IMR-90 (cell line): ENCODE measurements around the gene CRYBG2. TPM values are rescaled to one million over a fixed set of nuclear protein-coding genes. Genes with fewer than 3 reads are reported as not detected.

ENCODE experiments used
- ATAC-seq: fragments of 200-7000 bp; cut with Tn5 transposase; 2 replicates; pipeline ENCODE4 v1.9.1; 2020; ENCODE audit warnings: low read depth, mild to moderate bottlenecking, moderate library complexity
- BruUV-seq: library from RNA; stranded (reverse); fragments of 400-500 nt; replicated peaks from 2 replicates; lab custom pipeline; 2021; lab: Mats Ljungman, UMichigan
- CTCF ChIA-PET: fragments of 300-600 bp; formaldehyde crosslinking; extraction: SDS; loops from one replicate; lab custom pipeline; 2021; ENCODE audit warnings: antibody characterized with exemption; lab: Yijun Ruan, JAX
- POLR2A ChIA-PET: fragments of 300-600 bp; sonication (Branson Sonifier 250); formaldehyde crosslinking; loops from one replicate; lab custom pipeline; 2022; ENCODE audit warnings: antibody characterized with exemption; ENCODE audit not compliant: unreplicated experiment; lab: Charles Lee
- DNase-seq: peaks from one replicate; pipeline ENCODE4 v3.0.0; 2013
- H2AFZ ChIP-seq: replicated peaks from 2 replicates; pipeline ENCODE3; 2013; ENCODE audit warnings: low read length, mild to moderate bottlenecking; ENCODE audit not compliant: poor library complexity
- H2AK5ac ChIP-seq: 2 replicates; pipeline ENCODE4 v1.6.1; 2013; ENCODE audit warnings: low read depth, low read length, inconsistent platforms
- H2AK9ac ChIP-seq: replicated peaks from 2 replicates; pipeline ENCODE3; 2013; ENCODE audit warnings: mild to moderate bottlenecking, low read depth, low read length, moderate library complexity; ENCODE audit not compliant: poor library complexity
- H2BK120ac ChIP-seq: 2 replicates; pipeline ENCODE4 v1.6.1; 2013; ENCODE audit warnings: low read depth, low read length, inconsistent platforms
- H2BK15ac ChIP-seq: 3 replicates; pipeline ENCODE4 v1.6.1; 2013; ENCODE audit warnings: low read depth, low read length, inconsistent platforms
- H2BK20ac ChIP-seq: 2 replicates; pipeline ENCODE4 v1.6.1; 2013; ENCODE audit warnings: low read depth, mild to moderate bottlenecking, inconsistent platforms, low read length, moderate library complexity
- H2BK5ac ChIP-seq: 2 replicates; pipeline ENCODE4 v1.6.1; 2013; ENCODE audit warnings: mild to moderate bottlenecking, low read depth, low read length, inconsistent platforms; ENCODE audit not compliant: poor library complexity, severe bottlenecking
- H3K14ac ChIP-seq: replicated peaks from 2 replicates; pipeline ENCODE4 v1.6.1; 2013; ENCODE audit warnings: low read depth, low read length, inconsistent platforms
- H3K18ac ChIP-seq: 2 replicates; pipeline ENCODE4 v1.6.1; 2013; ENCODE audit warnings: low read depth, low read length, control low read depth
- H3K23ac ChIP-seq: 2 replicates; pipeline ENCODE4 v1.6.1; 2013; ENCODE audit warnings: low read depth, low read length, inconsistent platforms
- H3K27ac ChIP-seq: 2 replicates; pipeline ENCODE4 v1.5.1; 2013; ENCODE audit warnings: mild to moderate bottlenecking, control low read depth, low read length; ENCODE audit not compliant: insufficient read depth
- H3K27me3 ChIP-seq: 2 replicates; pipeline ENCODE4 v1.6.1; 2013; ENCODE audit warnings: low read length; ENCODE audit not compliant: control insufficient read depth, insufficient read depth
- H3K36me3 ChIP-seq: 2 replicates; pipeline ENCODE4 v1.6.1; 2013; ENCODE audit warnings: low read length, mixed read lengths; ENCODE audit not compliant: control insufficient read depth, insufficient read depth
- H3K4ac ChIP-seq: 2 replicates; pipeline ENCODE4 v1.6.1; 2013; ENCODE audit warnings: low read depth, low read length, inconsistent platforms
- H3K4me1 ChIP-seq: 2 replicates; pipeline ENCODE4 v1.6.1; 2013; ENCODE audit warnings: low read length, mixed read lengths; ENCODE audit not compliant: control insufficient read depth, insufficient read depth
- H3K4me2 ChIP-seq: 2 replicates; pipeline ENCODE4 v1.6.1; 2013; ENCODE audit warnings: low read depth, mild to moderate bottlenecking, control low read depth, low read length, moderate library complexity
- H3K4me3 ChIP-seq: 2 replicates; pipeline ENCODE4 v1.5.1; 2013; ENCODE audit warnings: low read depth, mild to moderate bottlenecking, control low read depth, low read length, moderate library complexity; ENCODE audit not compliant: insufficient read depth
- H3K56ac ChIP-seq: 2 replicates; pipeline ENCODE4 v1.6.1; 2013; ENCODE audit warnings: low read length, inconsistent platforms; ENCODE audit not compliant: insufficient read depth; ENCODE audit errors: extremely low read depth
- H3K79me1 ChIP-seq, 2 experiments: 2 replicates each; pipeline ENCODE4 v1.6.1; 2013; ENCODE audit warnings: low read length in 2 of 2, inconsistent platforms in 1 of 2, low read depth in 1 of 2
- H3K9ac ChIP-seq: 2 replicates; pipeline ENCODE4 v1.6.1; 2013; ENCODE audit warnings: low read depth, low read length, control low read depth
- H3K9me1 ChIP-seq: 2 replicates; pipeline ENCODE4 v1.6.1; 2013; ENCODE audit warnings: low read length, inconsistent platforms; ENCODE audit not compliant: insufficient read depth
- H3K9me3 ChIP-seq: 2 replicates; pipeline ENCODE4 v1.6.1; 2013; ENCODE audit warnings: low read length; ENCODE audit not compliant: control insufficient read depth, insufficient read depth
- H4K20me1 ChIP-seq: 2 replicates; pipeline ENCODE4 v1.6.1; 2013; ENCODE audit warnings: low read length, inconsistent platforms; ENCODE audit not compliant: insufficient read depth
- H4K5ac ChIP-seq: 2 replicates; pipeline ENCODE4 v1.6.1; 2013; ENCODE audit warnings: mild to moderate bottlenecking, low read depth, low read length, control low read depth
- H4K8ac ChIP-seq, 2 experiments: 2 replicates each; pipeline ENCODE4 v1.6.1; 2013; ENCODE audit warnings: low read depth in 2 of 2, low read length in 2 of 2, control low read depth in 1 of 2, inconsistent platforms in 1 of 2
- H4K91ac ChIP-seq: 2 replicates; pipeline ENCODE4 v1.6.1; 2013; ENCODE audit warnings: low read depth, low read length, inconsistent platforms; ENCODE audit not compliant: insufficient read depth
- BHLHE40 ChIP-seq: fragments of 150-350 bp; IDR thresholded peaks from 2 replicates; pipeline ENCODE4 v1.6.1; 2016; ENCODE audit warnings: mild to moderate bottlenecking, low read depth, low read length
- CHD1 ChIP-seq: IDR thresholded peaks from 2 replicates; pipeline ENCODE4 v1.6.1; 2012; ENCODE audit warnings: low read depth, low read length, improper control_type of control experiment
- ELK1 ChIP-seq: fragments of 150-350 bp; IDR thresholded peaks from 2 replicates; pipeline ENCODE4 v1.6.1; 2016; ENCODE audit warnings: low read depth, mild to moderate bottlenecking, low read length, moderate library complexity, borderline replicate concordance
- FOS ChIP-seq: fragments of 150-350 bp; IDR thresholded peaks from 2 replicates; pipeline ENCODE4 v1.6.1; 2016; ENCODE audit warnings: low read depth, low read length
- MAZ ChIP-seq: IDR thresholded peaks from 2 replicates; pipeline ENCODE4 v1.6.1; 2012; ENCODE audit warnings: low read depth, mild to moderate bottlenecking, low read length, improper control_type of control experiment, moderate library complexity, borderline replicate concordance
- MXI1 ChIP-seq: IDR thresholded peaks from 2 replicates; pipeline ENCODE4 v1.6.1; 2012; ENCODE audit warnings: low read depth, mild to moderate bottlenecking, low read length, moderate library complexity, borderline replicate concordance
- NFE2L2 ChIP-seq: fragments of 150-350 bp; IDR thresholded peaks from 2 replicates; pipeline ENCODE4 v1.6.1; 2016; ENCODE audit warnings: low read depth, mild to moderate bottlenecking, low read length
- POLR2A ChIP-seq: IDR thresholded peaks from 2 replicates; pipeline ENCODE4 v1.6.1; 2012; ENCODE audit warnings: mild to moderate bottlenecking, low read depth, low read length
- RAD21 ChIP-seq: IDR thresholded peaks from 2 replicates; pipeline ENCODE4 v1.6.1; 2012; ENCODE audit warnings: low read length, improper control_type of control experiment
- RCOR1 ChIP-seq: IDR thresholded peaks from 2 replicates; pipeline ENCODE4 v1.6.1; 2012; ENCODE audit warnings: mild to moderate bottlenecking, low read length, improper control_type of control experiment; ENCODE audit not compliant: insufficient replicate concordance
- RFX5 ChIP-seq: IDR thresholded peaks from 2 replicates; pipeline ENCODE4 v1.8.0; 2012; ENCODE audit warnings: low read depth, mild to moderate bottlenecking, low read length, moderate library complexity
- SMC3 ChIP-seq: fragments of 150-350 bp; IDR thresholded peaks from 2 replicates; pipeline ENCODE4 v1.6.1; 2016; ENCODE audit warnings: low read depth, mild to moderate bottlenecking, antibody characterized with exemption, low read length, moderate library complexity
- USF2 ChIP-seq: fragments of 150-350 bp; IDR thresholded peaks from 2 replicates; pipeline ENCODE4 v1.6.1; 2017; ENCODE audit warnings: mild to moderate bottlenecking, antibody characterized with exemption, low read length, low read depth
- WGBS, 2 experiments: methylation state at CpG; one replicate each; pipeline versions ENCODE4 v1.1.5 to v1.1.7; 2013; ENCODE audit warnings: missing lambda C conversion rate in 2 of 2; ENCODE audit not compliant: insufficient read length in 1 of 2; ENCODE audit errors: extremely low coverage in 2 of 2; 5-methylcytosine and 5-hydroxymethylcytosine counted together
- dilution Hi-C: fragments of 300-500 bp; cut with HindIII; formaldehyde crosslinking; loops from one replicate; pipeline ENCODE4 v1.14.3; 2018; ENCODE audit warnings: low sequenced_read_pairs; ENCODE audit not compliant: unreplicated experiment
- in situ Hi-C: fragments of 300-500 bp; cut with MboI; formaldehyde crosslinking; loops from 3 replicates; pipeline ENCODE4 v1.14.3; 2019; ENCODE audit warnings: low sequenced_read_pairs, inconsistent platforms, mixed read lengths
- intact Hi-C: fragments of 100-400 bp; cut with micrococcal nuclease; formaldehyde crosslinking; loops from 2 replicates; pipeline ENCODE4 v1.10.0; 2022
- polyA plus RNA-seq, 3 experiments: library from polyadenylated mRNA; depleted of rRNA; stranded (reverse); fragments of >200 nt; gene quantifications; 2 replicates each; pipeline ENCODE4 v1.2.3, GENCODE V29; 2012; ENCODE audit warnings: low replicate concordance in 1 of 3
- total RNA-seq: library from RNA; depleted of rRNA; stranded (reverse); fragments of >200 nt; gene quantifications from 2 replicates; pipeline ENCODE4 v1.2.3, GENCODE V29; 2012
- TF ChIP-seq, protein P1 (sequence below): conservative IDR thresholded peaks from 2 replicates; pipeline ENCODE4 v1.5.1; 2012; ENCODE audit warnings: mild to moderate bottlenecking, low read depth, low read length, improper control_type of control experiment

The CRYBG2 gene
- total and polyA plus RNA-seq, 2 of the 4 experiments (the other 2 are of a cell fraction): not detected

GRCh38 chr1:26289158-26290059 is 64.5 kb downstream of the CRYBG2 start:
- no TSS peak for BruUV-seq
- ChIA-PET CTCF (no interaction called here), POLR2A (no interaction called here)
- Histone ChIP-seq H3K27ac (no peak overlapping the region), H3K18ac (no peak overlapping the region), H4K8ac (no peak overlapping the region), H3K9me1 (peaks cover 11% of the 10 kb centered on the region), H4K5ac (no peak overlapping the region), H3K27me3 (no peaks in the 10 kb centered on the region), H3K23ac (no peak overlapping the region), H2AK9ac (peak overlapping the region; percentile 61), H3K9ac (no peak overlapping the region), H4K91ac (no peak overlapping the region), H2AFZ (peak overlapping the region; percentile 33), H4K20me1 (no peaks in the 10 kb centered on the region; the same call in 1 of the 2 replicates), H2BK120ac (no peak overlapping the region), H3K56ac (no peak overlapping the region), H3K79me1 (peaks cover 0 to 25% of the 10 kb centered on the region in 2 experiments; a peak in 2 of 4 replicates), H2BK5ac (no peak overlapping the region), H2BK15ac (no peak overlapping the region), H2AK5ac (no peak overlapping the region), H3K9me3 (no peaks in the 10 kb centered on the region), H3K14ac (no peak overlapping the region; the same call in 1 of the 2 replicates), H3K4me3 (no peak overlapping the region), H3K4me2 (no peak overlapping the region), H3K36me3 (no peaks in the 10 kb centered on the region), H2BK20ac (no peak overlapping the region), H3K4me1 (peaks cover 8% of the 10 kb centered on the region), H3K4ac (no peak overlapping the region)
- intact Hi-C loops (no loop called here), in situ Hi-C loops (no loop called here), dilution Hi-C loops (no loop called here)
- 100% methylated on average over 10 of the region's 21 CpGs; no CpG with 5 or more reads in 1 of the 2 experiments for WGBS, 2 experiments
- no peak for DNase-seq
- ATAC-seq: no peak
- TF ChIP-seq MAZ (no peak), SMC3 (no peak), USF2 (no peak), FOS (no peak), RCOR1 (no peak), NFE2L2 (no peak), POLR2A (no peak), CHD1 (no peak), MXI1 (no peak), RFX5 (no peak), ELK1 (no peak), RAD21 (no peak), BHLHE40 (no peak)
- TF ChIP-seq, protein P1, sequence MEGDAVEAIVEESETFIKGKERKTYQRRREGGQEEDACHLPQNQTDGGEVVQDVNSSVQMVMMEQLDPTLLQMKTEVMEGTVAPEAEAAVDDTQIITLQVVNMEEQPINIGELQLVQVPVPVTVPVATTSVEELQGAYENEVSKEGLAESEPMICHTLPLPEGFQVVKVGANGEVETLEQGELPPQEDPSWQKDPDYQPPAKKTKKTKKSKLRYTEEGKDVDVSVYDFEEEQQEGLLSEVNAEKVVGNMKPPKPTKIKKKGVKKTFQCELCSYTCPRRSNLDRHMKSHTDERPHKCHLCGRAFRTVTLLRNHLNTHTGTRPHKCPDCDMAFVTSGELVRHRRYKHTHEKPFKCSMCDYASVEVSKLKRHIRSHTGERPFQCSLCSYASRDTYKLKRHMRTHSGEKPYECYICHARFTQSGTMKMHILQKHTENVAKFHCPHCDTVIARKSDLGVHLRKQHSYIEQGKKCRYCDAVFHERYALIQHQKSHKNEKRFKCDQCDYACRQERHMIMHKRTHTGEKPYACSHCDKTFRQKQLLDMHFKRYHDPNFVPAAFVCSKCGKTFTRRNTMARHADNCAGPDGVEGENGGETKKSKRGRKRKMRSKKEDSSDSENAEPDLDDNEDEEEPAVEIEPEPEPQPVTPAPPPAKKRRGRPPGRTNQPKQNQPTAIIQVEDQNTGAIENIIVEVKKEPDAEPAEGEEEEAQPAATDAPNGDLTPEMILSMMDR: no peak
